Measurements from ENCODE around the gene TUSC7.

TUSC7 gene

GRCh38 chr3:116734243-116734642, 24.7 kb downstream of the TUSC7 start:
- H3K9me3 Mint-ChIP-seq, result peaks cover 8% of the 10 kb centered on the region
- H3K27ac Mint-ChIP-seq, result no peak overlapping the region
- DNase-seq, result no peak
- no peaks in the 10 kb centered on the region for H3K27me3 Mint-ChIP-seq
- H3K4me3 Mint-ChIP-seq, result no peak overlapping the region
- H3K4me1 Mint-ChIP-seq, result no peaks in the 10 kb centered on the region
- no peaks in the 10 kb centered on the region for H3K36me3 Mint-ChIP-seq (ENCODE audit: low read depth)
- no peak for ATAC-seq

- Mint-ChIP-seq H3K27me3 (no peaks in the 10 kb centered on the region), H3K9me3 (peaks cover 8% of the 10 kb centered on the region), H3K36me3 (ENCODE audit: low read depth) (no peaks in the 10 kb centered on the region), H3K27ac (no peak overlapping the region), H3K4me1 (no peaks in the 10 kb centered on the region), H3K4me3 (no peak overlapping the region)
- DNase-seq (no peak), ATAC-seq (no peak)
Observed at GRCh38 chr3:116739678-116740077, 30.1 kb downstream of the TUSC7 start.

GRCh38 chr3:116740293-116740692, 30.7 kb downstream of the TUSC7 start:
- Mint-ChIP-seq H3K4me3 (no peak overlapping the region), H3K4me1 (no peaks in the 10 kb centered on the region), H3K36me3 (ENCODE audit: low read depth) (no peaks in the 10 kb centered on the region), H3K27ac (no peak overlapping the region), H3K9me3 (peaks cover 8% of the 10 kb centered on the region), H3K27me3 (no peaks in the 10 kb centered on the region)
- no peak for ATAC-seq
- DNase-seq, result no peak

- Mint-ChIP-seq H3K4me1 (no peaks in the 10 kb centered on the region), H3K27ac (no peak overlapping the region), H3K27me3 (no peaks in the 10 kb centered on the region), H3K9me3 (peaks cover 4% of the 10 kb centered on the region), H3K36me3 (ENCODE audit: low read depth) (no peaks in the 10 kb centered on the region), H3K4me3 (no peak overlapping the region)
- DNase-seq (no peak), ATAC-seq (no peak)
Observed at GRCh38 chr3:116741467-116741866, 31.9 kb downstream of the TUSC7 start.

- H3K9me3 Mint-ChIP-seq, result no peaks in the 10 kb centered on the region
- ATAC-seq (no peak), DNase-seq (no peak)
- H3K4me3 Mint-ChIP-seq, result no peak overlapping the region
- H3K27me3 Mint-ChIP-seq, result no peaks in the 10 kb centered on the region
- H3K4me1 Mint-ChIP-seq, result no peaks in the 10 kb centered on the region
- no peaks in the 10 kb centered on the region for H3K36me3 Mint-ChIP-seq (ENCODE audit: low read depth)
- no peak overlapping the region for H3K27ac Mint-ChIP-seq
Observed at GRCh38 chr3:116743062-116743461, 33.5 kb downstream of the TUSC7 start.

GRCh38 chr3:116749388-116749787, 39.8 kb downstream of the TUSC7 start:
- Mint-ChIP-seq H3K4me1 (no peaks in the 10 kb centered on the region), H3K9me3 (no peaks in the 10 kb centered on the region), H3K4me3 (no peak overlapping the region), H3K36me3 (ENCODE audit: low read depth) (no peaks in the 10 kb centered on the region), H3K27ac (no peak overlapping the region), H3K27me3 (no peaks in the 10 kb centered on the region)
- no peak for DNase-seq
- no peak for ATAC-seq

- ATAC-seq (no peak), DNase-seq (no peak)
- H3K36me3 Mint-ChIP-seq (ENCODE audit: low read depth), result no peaks in the 10 kb centered on the region
- H3K9me3 Mint-ChIP-seq, result no peaks in the 10 kb centered on the region
- H3K27ac Mint-ChIP-seq, result no peak overlapping the region
- no peaks in the 10 kb centered on the region for H3K27me3 Mint-ChIP-seq
- H3K4me1 Mint-ChIP-seq, result no peaks in the 10 kb centered on the region
- no peak overlapping the region for H3K4me3 Mint-ChIP-seq
Observed at GRCh38 chr3:116757315-116757714, 47.7 kb downstream of the TUSC7 start.

GRCh38 chr3:116759316-116759715, 49.7 kb downstream of the TUSC7 start:
- H3K9me3 Mint-ChIP-seq, result no peaks in the 10 kb centered on the region
- ATAC-seq (no peak), DNase-seq (no peak)
- H3K27ac Mint-ChIP-seq, result no peak overlapping the region
- H3K27me3 Mint-ChIP-seq, result no peaks in the 10 kb centered on the region
- no peaks in the 10 kb centered on the region for H3K36me3 Mint-ChIP-seq (ENCODE audit: low read depth)
- no peak overlapping the region for H3K4me3 Mint-ChIP-seq
- no peaks in the 10 kb centered on the region for H3K4me1 Mint-ChIP-seq
